Islet precursor cell (in vitro differentiated cells): ENCODE results near the gene TSC22D2.

Experiments
- DNase-seq: peaks from one replicate; pipeline ENCODE4 v3.0.0-alpha.2; 2018

TSC22D2 gene

DNA sequence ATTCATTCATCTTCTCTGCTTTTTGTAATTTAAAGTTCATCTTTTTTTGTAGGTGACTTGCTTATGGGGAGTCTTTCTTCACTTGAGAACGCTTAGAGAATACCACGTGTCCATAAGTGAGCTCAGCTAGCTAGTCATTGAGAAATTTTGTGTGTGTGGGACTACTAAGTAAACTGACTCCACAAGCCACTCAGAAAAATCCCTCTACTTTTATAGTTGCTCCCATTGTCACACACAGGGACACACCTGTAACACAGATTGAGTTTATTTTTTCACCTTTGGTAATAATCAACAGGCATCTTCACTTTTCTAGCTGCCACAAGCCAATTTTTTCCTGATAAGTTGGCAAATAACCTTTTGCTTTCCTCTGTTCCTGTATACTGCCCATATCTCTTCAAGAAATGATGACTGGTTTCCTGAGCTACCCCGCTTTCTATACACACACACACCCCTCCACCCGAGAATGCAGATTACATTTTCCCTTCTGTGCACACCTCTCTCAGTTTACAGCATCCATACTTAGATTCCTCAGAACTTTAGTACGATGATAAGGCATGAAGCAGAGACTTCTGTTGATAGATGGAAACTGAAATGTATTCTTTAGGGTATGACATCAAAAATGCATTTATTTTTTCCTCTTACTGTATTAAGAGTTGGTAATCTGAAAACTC lies 4.6 kb downstream of the TSC22D2 start:
- DNase-seq, result no peak

DNA sequence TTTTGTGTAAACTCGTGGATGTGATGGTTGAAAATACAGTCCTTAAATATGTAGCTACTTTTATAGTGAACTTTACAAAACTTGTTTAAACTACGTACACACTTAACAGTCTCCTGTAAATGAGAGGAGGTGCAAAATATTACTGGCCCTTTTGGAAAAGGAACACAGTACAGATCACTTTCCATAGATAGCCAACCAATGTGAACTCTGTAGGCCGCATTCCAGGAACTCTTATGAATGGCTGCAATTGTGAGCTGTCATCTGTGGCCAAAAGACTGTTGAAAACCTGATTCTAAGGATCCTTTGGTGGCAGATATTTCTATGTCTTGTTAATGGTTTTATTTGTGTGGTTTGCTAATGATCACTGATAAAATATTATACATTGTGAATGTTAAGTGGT lies 6.2 kb downstream of the TSC22D2 start:
- DNase-seq, result no peak

DNA sequence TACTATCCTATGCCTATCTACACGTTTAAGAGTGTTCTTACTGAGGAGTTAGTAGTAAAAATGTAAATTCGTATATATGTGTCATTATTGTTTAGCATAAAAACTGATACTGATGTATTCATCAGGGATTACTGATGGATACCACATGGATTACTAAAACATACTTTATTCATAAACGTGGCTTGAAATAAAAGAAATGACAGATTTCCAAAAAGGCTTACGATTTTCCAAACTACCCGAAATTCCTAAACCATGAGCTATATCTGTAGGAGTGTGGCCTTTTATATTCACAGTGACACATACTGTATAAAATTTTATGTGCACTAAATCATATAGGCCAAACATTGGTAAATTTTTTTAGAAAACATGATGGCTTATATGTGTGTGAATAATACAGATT lies 6.9 kb downstream of the TSC22D2 start:
- DNase-seq, result no peak

DNA sequence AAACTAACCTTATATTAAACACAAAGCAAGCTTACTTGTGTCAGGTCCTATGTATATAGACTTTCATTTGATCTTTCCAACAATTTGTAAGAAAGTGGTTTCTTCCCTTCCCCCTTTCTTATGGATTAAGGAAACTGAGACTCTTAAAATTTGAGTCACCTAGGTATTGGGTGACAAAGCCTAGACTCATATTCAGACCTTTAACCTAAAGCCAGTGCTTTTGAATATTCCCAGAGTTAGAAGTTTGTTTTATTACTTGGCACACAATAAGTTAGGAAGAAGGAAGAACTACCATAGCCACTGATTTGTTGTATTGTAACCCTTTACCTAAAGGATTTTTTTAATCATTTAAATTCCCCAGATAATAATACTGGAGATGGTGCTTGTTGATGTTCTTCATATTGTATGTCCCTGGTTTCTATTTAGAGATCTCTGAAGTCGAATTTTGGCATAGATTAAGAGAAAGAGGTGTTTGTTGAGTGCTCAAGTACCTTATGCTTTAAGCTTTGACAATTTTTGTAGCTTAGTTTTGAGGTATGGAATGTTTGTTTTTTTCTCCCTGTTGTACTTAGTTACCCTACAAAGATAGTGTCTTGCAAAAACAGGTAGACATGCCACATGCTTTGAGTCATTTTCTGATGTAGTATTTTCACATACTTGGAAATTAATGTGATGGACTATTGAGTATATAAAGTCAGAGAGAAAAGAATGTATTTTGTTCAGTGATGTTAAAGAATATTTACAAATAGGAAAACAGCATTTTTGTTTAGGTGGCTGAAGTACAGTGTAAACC lies 11.2 kb downstream of the TSC22D2 start:
- no peak for DNase-seq

DNA sequence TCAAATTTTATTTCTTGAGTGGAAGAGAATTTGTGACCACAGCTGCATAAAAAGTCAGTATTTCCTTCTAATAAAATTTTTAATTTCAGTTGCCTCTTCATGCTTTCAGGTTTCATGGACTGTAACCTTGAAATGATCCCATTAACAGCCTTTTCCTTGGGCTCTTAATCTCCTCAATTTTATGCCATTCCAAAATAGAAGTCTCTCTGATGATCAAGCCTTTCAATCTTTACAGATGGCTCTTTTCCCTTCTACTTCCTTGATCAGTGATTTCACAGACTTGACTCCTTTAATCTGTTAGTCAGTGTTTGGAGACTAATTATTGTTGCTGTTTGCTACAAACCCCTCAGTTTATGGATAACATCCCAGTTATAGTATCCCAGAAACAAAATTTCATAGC lies 11.9 kb downstream of the TSC22D2 start:
- no peak for DNase-seq

DNA sequence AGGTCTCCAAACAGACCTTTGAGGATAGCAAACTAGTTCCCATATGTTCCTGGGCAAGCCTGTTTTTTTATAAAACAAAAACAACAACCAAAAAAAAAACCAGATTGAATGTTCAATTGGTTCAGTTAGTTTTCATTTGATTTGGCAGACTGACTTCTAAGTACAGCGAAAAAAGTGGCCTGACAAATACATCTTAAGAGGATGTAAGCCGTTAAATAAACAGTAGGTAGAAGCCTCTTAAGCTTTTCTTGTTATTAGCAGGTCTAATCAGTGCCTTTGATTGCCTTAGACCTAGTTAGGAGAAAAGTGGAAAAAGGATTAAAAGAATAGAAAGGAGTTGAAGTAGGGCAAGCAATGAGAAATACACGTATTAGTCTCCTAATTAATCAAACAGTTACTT lies 13.2 kb downstream of the TSC22D2 start:
- no peak for DNase-seq

DNA sequence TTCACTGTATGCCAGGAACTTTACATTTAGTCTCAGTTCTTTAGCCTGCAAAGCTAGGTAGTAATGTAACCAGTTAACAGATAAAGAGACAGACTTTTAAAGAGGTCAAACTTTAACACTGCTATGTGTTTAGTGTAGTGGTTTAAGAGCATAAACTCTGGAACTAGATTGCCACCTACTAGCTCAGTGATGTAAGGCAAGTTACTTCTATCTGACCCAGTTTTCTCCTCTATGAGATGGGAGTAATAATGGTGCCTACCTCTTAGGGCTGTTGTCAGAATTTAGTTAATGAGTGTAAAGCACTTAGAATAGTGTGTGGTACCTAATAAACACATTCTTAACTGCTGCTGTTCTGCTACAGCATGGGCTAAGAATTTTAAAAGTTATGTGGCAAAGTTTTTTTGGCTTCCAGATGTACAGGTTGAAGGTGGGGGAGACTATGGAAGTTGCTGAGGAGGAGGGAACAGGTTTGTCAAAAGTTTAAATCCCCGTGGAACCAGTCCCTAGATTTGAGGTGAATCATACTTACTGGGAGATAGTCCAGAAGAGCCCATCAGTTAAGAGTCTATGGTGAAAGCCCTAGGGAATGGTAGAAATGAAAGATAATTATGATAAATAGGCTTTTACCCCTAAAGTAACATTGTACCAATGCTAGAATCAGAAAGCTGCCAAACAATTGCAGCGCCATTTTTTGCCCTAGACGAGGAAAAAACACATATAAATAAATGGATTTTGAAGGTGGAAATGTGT lies 13.9 kb downstream of the TSC22D2 start:
- no peak for DNase-seq

DNA sequence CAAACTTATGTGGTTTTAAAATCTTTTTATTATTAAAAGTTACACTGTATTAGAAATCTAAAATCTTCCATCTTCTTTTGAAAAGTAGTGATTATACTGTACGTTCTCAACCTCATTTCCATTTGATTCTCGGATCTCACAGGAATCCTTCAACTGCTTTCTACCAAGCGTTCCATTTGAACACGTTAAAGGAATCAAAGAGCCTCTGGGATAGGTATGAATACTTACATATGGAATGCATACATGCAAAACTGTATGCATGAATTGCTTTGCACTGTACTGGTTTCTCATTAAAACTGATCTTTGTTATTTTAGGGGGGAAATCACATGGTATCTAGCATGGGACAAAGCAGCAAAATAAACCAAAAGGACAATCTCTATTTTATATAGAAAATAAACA lies 14.8 kb downstream of the TSC22D2 start:
- no peak for DNase-seq

DNA sequence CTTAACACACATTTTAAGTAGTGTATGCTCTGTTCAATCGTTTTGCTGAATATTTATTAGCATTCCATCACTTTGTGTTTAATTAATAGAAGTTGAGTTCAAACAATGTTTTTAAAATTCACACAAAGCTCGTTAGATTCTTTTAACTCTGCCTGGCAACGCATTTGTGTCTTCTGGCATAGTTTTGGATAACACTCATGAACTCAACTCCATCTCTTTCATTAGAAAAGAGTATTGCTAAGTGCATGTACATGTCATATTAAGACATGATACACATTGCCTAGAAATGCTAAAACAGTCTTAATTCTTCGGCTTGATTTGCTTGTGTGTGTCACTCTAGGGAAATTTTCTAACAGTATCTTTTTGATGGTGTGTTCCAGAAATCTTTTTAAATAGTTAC lies 15.7 kb downstream of the TSC22D2 start:
- no peak for DNase-seq

DNA sequence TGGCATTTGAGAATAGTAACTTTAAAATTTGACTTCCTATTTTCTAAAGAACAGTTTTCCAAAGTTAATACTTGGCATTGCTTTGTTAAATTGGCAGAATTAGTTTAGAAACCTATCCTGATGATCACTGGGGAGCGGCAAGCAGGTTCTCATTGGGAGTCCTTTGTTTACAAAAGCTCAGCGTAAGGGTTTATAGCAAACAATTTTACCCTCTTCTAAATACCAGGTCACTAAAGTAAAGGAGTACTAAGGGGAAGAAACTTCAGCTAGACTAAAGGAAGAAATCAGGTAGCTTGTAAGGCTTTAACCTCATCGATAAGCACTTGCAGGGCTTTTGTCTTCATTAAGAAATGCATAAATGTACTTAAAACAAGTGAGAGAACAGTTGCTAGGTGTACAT lies 18.2 kb downstream of the TSC22D2 start:
- no peak for DNase-seq

DNA sequence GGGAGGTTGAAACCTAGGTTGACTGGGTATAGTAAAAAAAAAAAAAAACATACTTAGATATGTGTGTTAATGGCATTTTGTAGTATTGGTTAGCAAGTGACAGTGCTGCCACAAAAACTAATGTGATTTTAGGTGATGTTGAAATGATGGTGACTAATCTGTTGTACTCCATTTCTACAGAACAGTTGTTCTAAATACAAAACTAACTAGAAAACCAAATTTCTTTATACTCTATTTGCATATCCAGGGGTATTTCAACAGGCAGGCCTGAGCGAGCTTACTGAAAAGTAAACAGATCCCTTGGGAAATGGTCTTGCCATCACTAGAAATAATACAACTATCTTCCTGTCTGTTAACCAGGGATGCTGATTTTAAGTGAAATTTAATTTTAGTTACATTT lies 20.5 kb downstream of the TSC22D2 start:
- DNase-seq, result no peak

DNA sequence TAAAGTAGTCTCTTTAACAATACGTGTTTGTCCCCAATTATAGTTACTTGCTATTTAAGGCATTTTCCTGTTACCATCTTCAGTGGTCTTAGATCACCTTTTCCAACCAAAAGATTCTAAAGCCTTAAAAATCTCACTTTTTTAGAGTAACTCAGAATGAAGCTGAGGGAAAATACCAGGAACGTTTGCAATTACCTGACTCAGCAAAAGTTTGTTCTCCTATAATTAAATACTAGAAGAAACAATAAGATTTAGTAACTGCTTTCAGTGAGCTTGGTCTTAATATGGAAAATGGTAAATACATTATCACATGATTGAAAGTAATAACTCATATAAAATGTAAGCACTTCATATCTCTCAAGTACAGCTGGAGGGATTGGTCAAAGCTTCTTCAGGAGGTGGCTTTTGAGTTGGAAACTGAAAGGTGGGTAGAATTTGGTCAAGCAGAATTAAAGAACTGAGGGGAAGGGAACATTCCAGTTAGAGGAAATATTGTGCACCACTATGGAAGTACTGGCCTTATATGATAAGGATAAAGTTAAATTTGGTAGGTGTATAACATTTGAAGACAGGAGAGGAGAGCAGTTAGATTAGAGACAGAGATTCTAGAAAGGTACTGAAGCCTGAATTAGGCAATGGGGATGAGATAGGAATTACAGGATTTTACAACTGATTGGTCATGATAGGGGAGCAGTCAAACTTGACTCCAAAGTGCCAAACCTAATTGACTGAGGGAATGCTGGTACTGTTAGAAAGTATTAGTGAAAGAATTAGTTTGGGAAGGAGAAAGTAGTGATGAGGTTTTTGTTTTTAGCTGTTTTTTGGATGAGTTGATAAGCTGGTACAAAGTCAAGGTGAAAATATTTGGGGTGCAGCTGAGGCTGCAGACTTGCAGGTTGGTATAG lies 21.9 kb downstream of the TSC22D2 start:
- DNase-seq, result no peak

DNA sequence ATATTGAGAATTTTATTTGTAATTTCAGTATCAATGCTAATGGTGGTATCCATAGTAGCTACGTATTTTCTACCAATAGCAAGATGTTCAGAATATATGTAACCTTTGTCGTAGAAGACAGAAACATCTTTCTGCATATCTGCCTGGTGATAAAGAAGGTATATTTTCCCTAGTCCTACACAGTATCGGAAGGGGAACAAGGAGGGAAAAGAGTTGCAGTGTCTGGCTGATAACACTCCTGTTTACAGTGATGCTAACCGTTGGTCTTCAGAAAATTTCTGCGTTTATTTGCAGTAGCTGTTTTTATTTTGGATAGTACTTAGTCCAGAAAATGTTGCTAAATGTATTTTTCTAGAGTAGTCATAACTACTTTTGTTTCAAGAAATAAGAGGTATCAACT lies 25.2 kb downstream of the TSC22D2 start:
- no peak for DNase-seq

DNA sequence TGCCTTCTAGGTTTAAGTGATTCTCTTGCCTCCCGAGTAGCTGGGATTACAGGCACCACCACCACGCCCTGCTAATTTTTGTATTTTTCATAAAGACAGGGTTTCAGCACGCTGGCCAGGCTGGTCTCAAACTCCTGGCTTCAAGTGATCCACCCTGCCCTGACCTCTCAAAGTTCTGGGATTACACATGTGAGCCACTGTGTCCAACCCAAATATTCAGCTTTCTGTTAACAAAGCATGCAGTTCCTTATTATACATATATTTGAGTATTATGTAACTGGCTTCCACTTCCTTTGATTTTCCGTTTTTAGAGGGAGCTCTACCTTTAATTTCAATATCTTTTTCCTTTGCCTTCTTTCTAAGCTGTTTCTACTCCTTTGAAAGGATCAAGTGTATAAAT lies 26.1 kb downstream of the TSC22D2 start:
- DNase-seq, result no peak

DNA sequence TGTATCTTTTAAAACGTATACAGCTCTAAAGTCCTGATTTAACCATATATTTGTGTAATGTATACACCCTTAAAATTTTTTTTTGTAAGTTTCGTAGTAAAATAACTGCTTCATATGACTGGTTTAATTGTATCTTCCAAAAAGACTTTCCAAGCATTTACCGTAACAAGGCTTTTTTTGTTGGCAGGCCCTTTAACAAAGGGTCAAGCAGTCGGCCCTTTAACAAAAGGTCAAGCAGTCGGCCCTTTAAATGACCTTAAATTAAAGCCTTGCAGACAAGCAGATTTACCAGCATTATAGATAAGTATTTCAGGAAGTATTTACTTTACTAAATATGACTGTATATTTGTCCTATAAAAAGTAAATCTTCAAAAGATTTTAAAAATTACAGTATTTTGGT lies 28.1 kb downstream of the TSC22D2 start:
- DNase-seq, result no peak

DNA sequence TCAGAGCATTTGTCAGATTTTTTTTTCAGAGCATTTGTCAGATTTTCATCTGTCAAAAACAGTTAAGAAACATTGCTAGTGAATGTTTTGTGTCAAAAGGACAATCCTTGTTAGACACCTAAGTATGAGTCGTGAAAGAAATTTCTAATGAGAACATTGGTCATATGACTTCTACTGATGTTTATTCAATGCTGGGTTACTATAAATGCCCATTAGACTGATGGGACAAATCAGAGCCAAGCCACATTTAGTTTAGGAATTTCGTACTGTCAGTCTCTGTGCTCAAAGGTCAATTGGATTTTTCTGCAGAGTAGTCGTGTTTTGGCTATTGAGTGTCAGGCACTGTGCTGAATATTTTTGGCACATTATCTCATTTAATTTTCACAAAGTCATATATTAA lies 31.6 kb downstream of the TSC22D2 start:
- DNase-seq, result no peak

DNA sequence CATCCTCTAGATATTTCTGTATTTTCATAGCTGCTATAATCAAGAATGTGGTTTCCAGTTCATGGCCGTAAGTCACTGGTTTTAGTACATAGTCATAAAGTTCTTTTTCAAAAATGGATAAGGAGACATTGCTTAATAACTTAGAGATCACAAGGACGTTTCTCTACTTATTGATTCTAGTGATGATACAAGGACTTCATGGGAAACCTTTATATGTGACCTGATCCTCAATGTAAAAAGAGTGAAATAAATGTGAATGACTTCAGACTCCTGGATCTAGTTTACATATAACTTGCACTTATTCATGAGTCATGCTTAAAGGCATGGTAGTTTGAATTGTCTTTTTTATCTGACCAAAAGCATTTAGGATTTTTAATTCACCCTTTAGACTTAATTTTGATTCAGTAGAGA lies 35.2 kb downstream of the TSC22D2 start:
- no peak for DNase-seq

DNA sequence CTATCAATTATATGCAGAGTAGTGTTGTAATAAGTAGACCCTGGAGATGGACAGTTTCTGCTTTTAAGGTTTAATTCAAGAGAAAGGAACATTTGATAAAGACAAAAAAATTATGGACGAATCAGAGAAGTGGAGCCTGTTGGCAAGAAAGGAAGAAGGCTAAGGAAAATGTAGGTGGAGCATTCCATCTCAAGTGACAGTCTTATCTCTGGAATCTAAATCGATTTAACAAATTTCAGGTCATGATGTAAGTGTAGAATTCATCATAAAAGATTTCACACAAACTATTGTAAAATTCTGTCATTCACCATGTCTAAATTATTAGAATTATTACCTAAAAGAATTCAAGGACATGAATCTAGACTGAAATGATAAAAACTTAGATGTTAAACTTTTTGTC lies 36.3 kb downstream of the TSC22D2 start:
- no peak for DNase-seq

DNA sequence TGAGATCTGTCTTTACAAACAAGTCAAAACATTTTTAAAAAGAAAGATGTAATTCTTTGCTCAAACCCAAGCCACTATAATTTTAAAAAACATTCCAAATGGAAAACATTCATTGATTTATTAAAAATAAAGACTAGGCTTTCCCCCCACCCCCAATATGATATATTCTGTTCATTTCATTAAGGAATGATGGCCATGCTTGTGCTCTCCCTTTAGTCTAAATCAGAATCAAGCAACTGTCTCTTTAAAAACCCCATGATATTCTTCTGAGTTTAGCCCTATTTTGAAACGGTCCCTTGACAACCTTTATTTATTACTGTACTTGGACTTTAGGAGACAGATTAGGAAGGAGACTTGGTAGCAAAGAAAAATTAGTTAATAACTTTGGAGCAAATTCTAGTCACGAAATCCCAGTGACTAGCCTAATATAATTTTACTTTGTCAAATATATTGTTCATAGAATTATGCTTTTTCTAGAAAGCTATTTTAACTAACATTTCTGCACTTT lies 38.4 kb downstream of the TSC22D2 start:
- DNase-seq, result no peak

DNA sequence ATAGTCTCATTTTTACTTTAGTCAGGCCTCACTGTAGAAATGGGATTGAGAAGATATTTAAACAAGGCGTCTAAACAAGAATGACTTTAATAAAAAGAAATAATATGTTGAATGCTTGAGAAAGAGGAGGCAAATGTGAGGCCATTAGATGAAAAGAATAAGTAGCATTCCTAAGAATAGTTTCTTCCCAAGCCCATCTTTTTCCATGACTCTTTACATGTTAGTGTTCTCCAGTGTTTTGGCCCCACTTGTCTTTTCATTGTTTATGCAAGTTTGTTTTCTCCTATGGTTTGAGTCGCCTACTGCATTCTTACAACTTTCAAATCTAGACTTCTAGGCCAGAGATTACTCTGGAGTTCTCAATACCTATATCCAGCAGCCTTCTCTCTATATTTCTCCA lies 39.0 kb downstream of the TSC22D2 start:
- DNase-seq, result no peak

DNA sequence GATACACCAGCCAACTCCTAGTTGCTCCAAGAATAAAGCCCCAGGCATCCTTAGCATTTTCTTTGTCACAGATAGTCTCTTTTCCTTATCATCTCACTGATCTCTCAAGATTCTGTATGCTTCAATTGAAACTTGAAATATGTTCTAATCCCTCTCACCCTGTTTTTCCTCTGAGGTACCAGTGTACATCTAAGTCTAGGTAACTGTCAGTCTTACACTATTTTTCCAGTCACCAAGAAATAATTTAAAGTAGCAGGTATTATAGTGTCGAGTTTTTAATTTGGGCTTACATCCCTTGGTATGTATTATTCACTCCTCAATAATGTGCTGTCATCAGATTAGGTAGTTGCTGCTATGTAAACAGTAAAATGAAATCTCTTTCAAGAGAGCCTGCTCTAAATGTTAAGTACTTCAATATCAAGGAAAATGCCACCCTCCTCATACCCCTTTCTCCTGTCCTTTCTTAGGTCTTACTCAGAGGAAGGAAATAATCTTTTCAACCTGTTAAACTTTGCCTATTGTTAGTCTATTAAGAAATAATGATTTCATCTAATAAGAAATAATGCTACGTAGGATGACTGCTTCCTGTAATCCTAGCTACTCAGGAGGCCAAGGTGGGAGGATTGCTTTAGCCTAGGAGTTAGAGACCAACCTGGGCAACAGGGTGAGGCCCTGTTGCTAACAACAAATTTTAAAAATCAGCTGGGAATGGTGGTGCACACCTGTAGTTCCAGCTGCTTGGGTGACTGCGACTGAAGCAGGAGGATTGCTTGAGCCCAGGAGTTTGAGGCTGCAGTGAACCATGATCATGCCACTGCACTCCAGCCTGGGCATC lies 39.8 kb downstream of the TSC22D2 start:
- DNase-seq, result no peak
